ENCODE results near the gene ZNF683.
"Not testable (repeated sequence)": the region's sequence is repeated elsewhere in the genome, so short reads cannot be mapped to it uniquely, and the experiment has no call there.

ZNF683 gene

GRCh38 chr1:26337206-26337535 lies 35.4 kb downstream of the ZNF683 start:
- DNase-seq (ENCODE audit: low read depth in 3 of 3): no peak

- DNase-seq (ENCODE audit: low read depth in 3 of 3): peak; percentile 58 to 89 (median 67)
Observed at GRCh38 chr1:26336477-26337205, 35.9 kb downstream of the ZNF683 start.

- no peak for DNase-seq (ENCODE audit: low read depth in 3 of 3)
Observed at GRCh38 chr1:26335774-26336476, 36.6 kb downstream of the ZNF683 start.

GRCh38 chr1:26333312-26333711 lies 39.2 kb downstream of the ZNF683 start:
- not testable (repeated sequence) for DNase-seq (ENCODE audit: low read depth in 3 of 3)

GRCh38 chr1:26330276-26330675 lies 42.3 kb downstream of the ZNF683 start:
- no peak for DNase-seq (ENCODE audit: low read depth in 3 of 3)

- DNase-seq (ENCODE audit: low read depth in 3 of 3): not testable (repeated sequence)
Observed at GRCh38 chr1:26329380-26329779, 43.2 kb downstream of the ZNF683 start.

GRCh38 chr1:26328597-26328996 lies 44.0 kb downstream of the ZNF683 start:
- no peak for DNase-seq (ENCODE audit: low read depth in 3 of 3)

GRCh38 chr1:26327956-26328362 lies 44.6 kb downstream of the ZNF683 start:
- DNase-seq (ENCODE audit: low read depth in 3 of 3): no peak

GRCh38 chr1:26324550-26324949 lies 48.0 kb downstream of the ZNF683 start:
- DNase-seq (ENCODE audit: low read depth in 3 of 3): no peak

- no peak for DNase-seq (ENCODE audit: low read depth in 3 of 3)
Observed at GRCh38 chr1:26323382-26323781, 49.2 kb downstream of the ZNF683 start.

GRCh38 chr1:26322042-26322331 lies 50.6 kb downstream of the ZNF683 start:
- no peak for DNase-seq (ENCODE audit: low read depth in 3 of 3)

- peak; percentile 90 to 98 (median 91) for DNase-seq (ENCODE audit: low read depth in 3 of 3)
Observed at GRCh38 chr1:26321315-26322041, 51.1 kb downstream of the ZNF683 start.

GRCh38 chr1:26320896-26321295 lies 51.7 kb downstream of the ZNF683 start:
- no peak for DNase-seq (ENCODE audit: low read depth in 3 of 3)

- no peak for DNase-seq (ENCODE audit: low read depth in 3 of 3)
Observed at GRCh38 chr1:26318338-26319064, 54.0 kb downstream of the ZNF683 start.

GRCh38 chr1:26317612-26318337 lies 54.8 kb downstream of the ZNF683 start, which contains the start of gene CD52:
Gene CD52, plus strand, starts transcription at chr1:26317958. Its CDS starts 60 bp downstream, at chr1:26318018.
- DNase-seq (ENCODE audit: low read depth in 3 of 3): peak in 2 of 3 donors; percentile 52 to 75

- DNase-seq (ENCODE audit: low read depth in 3 of 3): no peak
Observed at GRCh38 chr1:26317146-26317545, 55.4 kb downstream of the ZNF683 start.

- DNase-seq (ENCODE audit: low read depth in 3 of 3): no peak
Observed at GRCh38 chr1:26315874-26316850, 56.4 kb downstream of the ZNF683 start.

- DNase-seq (ENCODE audit: low read depth in 3 of 3): no peak
Observed at GRCh38 chr1:26314501-26314900, 58.0 kb downstream of the ZNF683 start.

Measured in stimulated activated CD4-positive, alpha-beta T cell treated with anti-CD3 and anti-CD28 coated beads, TNF-alpha, amount 100 ng/mL, for 48 hours (primary cell).